Liver (tissue), 9 donors: ENCODE results near the gene TAMALIN. TPM values are rescaled to one million over a fixed set of nuclear protein-coding genes. Genes with fewer than 3 reads are reported as not detected.

Experiments
- DNase-seq: peaks from one replicate; pipeline ENCODE4 v3.0.0-alpha.2; 2017; ENCODE audit warnings: low spot score
- H3K27ac ChIP-seq, 2 donors: one replicate each; pipeline ENCODE4 v1.7.0; 2013; ENCODE audit warnings: inconsistent platforms in 2 of 2, low read length in 2 of 2, control low read depth in 1 of 2, low read depth in 1 of 2, mild to moderate bottlenecking in 1 of 2
- H3K27me3 ChIP-seq, 4 donors: one replicate each; pipeline versions ENCODE4 v1.6.1 to v1.7.0; 2013; ENCODE audit warnings: low read length in 3 of 4, inconsistent platforms in 1 of 4, mild to moderate bottlenecking in 1 of 4, moderate library complexity in 1 of 4; ENCODE audit not compliant: control insufficient read depth in 4 of 4, insufficient read depth in 4 of 4
- H3K36me3 ChIP-seq, 4 donors: one replicate each; pipeline versions ENCODE4 v1.6.1 to v1.7.0; 2013; ENCODE audit warnings: low read length in 3 of 4, mild to moderate bottlenecking in 3 of 4, low read depth in 1 of 4, moderate library complexity in 1 of 4; ENCODE audit not compliant: control insufficient read depth in 4 of 4, insufficient read depth in 3 of 4
- H3K4me1 ChIP-seq, 4 donors: one replicate each; pipeline versions ENCODE4 v1.6.1 to v1.7.0; 2013; ENCODE audit warnings: low read length in 3 of 4, mild to moderate bottlenecking in 3 of 4, moderate library complexity in 1 of 4; ENCODE audit not compliant: control insufficient read depth in 4 of 4, insufficient read depth in 4 of 4
- H3K4me3 ChIP-seq, 3 donors: one replicate each; pipeline versions ENCODE4 v1.6.1 to v1.7.0; 2013; ENCODE audit warnings: low read length in 3 of 3, control low read depth in 1 of 3, low read depth in 1 of 3, mild to moderate bottlenecking in 1 of 3
- H3K9ac ChIP-seq, 2 donors: one replicate each; pipeline ENCODE4 v1.7.0; 2013; ENCODE audit warnings: low read length in 2 of 2, mild to moderate bottlenecking in 2 of 2, moderate library complexity in 2 of 2, control low read depth in 1 of 2, low read depth in 1 of 2
- H3K9me3 ChIP-seq, 4 donors: one replicate each; pipeline versions ENCODE4 v1.6.1 to v1.7.0; 2013; ENCODE audit warnings: low read length in 3 of 4; ENCODE audit not compliant: control insufficient read depth in 4 of 4
- EGR1 ChIP-seq, 2 donors: IDR thresholded peaks; 2 replicates each; pipeline ENCODE4 v1.6.1; 2016 to 2018; ENCODE audit warnings: antibody characterized with exemption in 2 of 2, low read depth in 2 of 2
- FOXA1 ChIP-seq: IDR thresholded peaks from 2 replicates; pipeline ENCODE4 v1.6.1; 2016; ENCODE audit warnings: antibody characterized with exemption
- GABPA ChIP-seq, 2 donors: IDR thresholded peaks in 1 of 2; conservative IDR thresholded peaks in 1 of 2; 2 replicates each; pipeline ENCODE4 v1.6.1; 2016; ENCODE audit warnings: antibody characterized with exemption in 2 of 2, mild to moderate bottlenecking in 1 of 2, moderate library complexity in 1 of 2
- HNF4A ChIP-seq, 2 donors: conservative IDR thresholded peaks; 2 replicates each; pipeline ENCODE4 v1.6.1; 2016; ENCODE audit warnings: antibody characterized with exemption in 2 of 2, mild to moderate bottlenecking in 2 of 2
- HNF4G ChIP-seq: IDR thresholded peaks from 2 replicates; pipeline ENCODE4 v1.6.1; 2016; ENCODE audit warnings: antibody characterized with exemption
- JUND ChIP-seq, 2 donors: IDR thresholded peaks; 2 replicates each; pipeline ENCODE4 v1.6.1; 2016; ENCODE audit warnings: antibody characterized with exemption in 2 of 2
- NR2F2 ChIP-seq: IDR thresholded peaks from 2 replicates; pipeline ENCODE4 v1.6.1; 2016; ENCODE audit warnings: antibody characterized with exemption
- RAD21 ChIP-seq, 2 donors: IDR thresholded peaks; 2 replicates each; pipeline ENCODE4 v1.6.1; 2016; ENCODE audit warnings: antibody characterized with exemption in 2 of 2, mild to moderate bottlenecking in 2 of 2
- REST ChIP-seq: IDR thresholded peaks from 2 replicates; pipeline ENCODE4 v1.6.1; 2016; ENCODE audit warnings: antibody characterized with exemption, mild to moderate bottlenecking
- RXRA ChIP-seq, 2 donors: IDR thresholded peaks; 2 replicates each; pipeline ENCODE4 v1.6.1; 2017 to 2018; ENCODE audit warnings: antibody characterized with exemption in 2 of 2, mild to moderate bottlenecking in 1 of 2
- SP1 ChIP-seq: IDR thresholded peaks from 2 replicates; pipeline ENCODE4 v1.6.1; 2018; ENCODE audit warnings: antibody characterized with exemption, mild to moderate bottlenecking
- TAF1 ChIP-seq: conservative IDR thresholded peaks from 2 replicates; pipeline ENCODE4 v1.6.1; 2016; ENCODE audit warnings: antibody characterized with exemption, mild to moderate bottlenecking
- YY1 ChIP-seq: IDR thresholded peaks from 2 replicates; pipeline ENCODE4 v1.6.1; 2016; ENCODE audit warnings: antibody characterized with exemption, mild to moderate bottlenecking
- ZBTB33 ChIP-seq: IDR thresholded peaks from 2 replicates; pipeline ENCODE4 v1.6.1; 2016; ENCODE audit warnings: antibody characterized with exemption
- whole genome bisulfite sequencing: extraction: QIAGEN DNeasy Blood & Tissue Kit; methylation state at CpG from one replicate; pipeline ENCODE4 v1.1.7; 2013; 5-methylcytosine and 5-hydroxymethylcytosine counted together
- polyA plus RNA-seq, 2 donors: library from polyadenylated mRNA; stranded (reverse) in 1 of 2; unstranded in 1 of 2; fragments of 200-250 nt in 1 of 2; fragments of >200 nt in 1 of 2; fragmentation: Nextera tagmentation in 1 of 2; extraction: Ambion mirVana in 1 of 2; gene quantifications; one replicate each; pipeline versions ENCODE4 v1.2.1 to v1.2.3, GENCODE V29; 2013 to 2015
- total RNA-seq, 2 donors: library from RNA; depleted of rRNA; stranded (reverse); fragments of >200 nt; gene quantifications; one replicate each; pipeline ENCODE4 v1.2.3, GENCODE V29; 2014
- TF ChIP-seq, protein P1 (sequence below): IDR thresholded peaks from 2 replicates; pipeline ENCODE4 v1.6.1; 2016; ENCODE audit warnings: antibody characterized with exemption
- TF ChIP-seq, protein P2 (sequence below): IDR thresholded peaks from 2 replicates; pipeline ENCODE4 v1.6.1; 2016; ENCODE audit warnings: antibody characterized with exemption
- donor health status: healthy.
- donor health status: healthy.
- donor health status: healthy.
- donor health status: healthy.
- donor health status: healthy.

Gene TAMALIN
- total and polyA plus RNA-seq, 4 donors: 1.1 to 9.9 (median 2.5) TPM

GRCh38 chr12:52049688-52050087, 42.9 kb downstream of the TAMALIN start:
- 88% methylated on average over 5 of the region's 5 CpGs for WGBS
- no peak overlapping the region for H3K27ac ChIP-seq
- H3K4me1 ChIP-seq: peaks cover 0 to 12% (median 8%) of the 10 kb centered on the region in 4 donors
- no peaks in the 10 kb centered on the region for H3K9me3 ChIP-seq
- no peak overlapping the region for H3K9ac ChIP-seq
- no peak overlapping the region for H3K4me3 ChIP-seq
- DNase-seq: no peak
- H3K36me3 ChIP-seq: no peaks in the 10 kb centered on the region
- no peak for TF ChIP-seq TAF1
- TF ChIP-seq HNF4G: no peak
- TF ChIP-seq HNF4A (conservative IDR thresholded peaks at IDR 0.05): no peak
- TF ChIP-seq JUND (IDR thresholded peaks at IDR 0.05): no peak
- no peaks in the 10 kb centered on the region for H3K27me3 ChIP-seq

- Histone ChIP-seq H3K4me3 (peak overlapping the region in 2 of 3 donors; percentile 14 to 48), H3K9ac (peak overlapping the region; percentile 64 to 87), H3K9me3 (no peaks in the 10 kb centered on the region), H3K36me3 (peaks cover 0 to 5% (median 0%) of the 10 kb centered on the region in 4 donors), H3K27me3 (no peaks in the 10 kb centered on the region), H3K27ac (peak overlapping the region; percentile 63 to 78), H3K4me1 (peaks cover 0 to 12% (median 8%) of the 10 kb centered on the region in 4 donors)
- DNase-seq: no peak
- TF ChIP-seq RAD21 (IDR thresholded peaks at IDR 0.05) (no peak), YY1 (no peak), JUND (IDR thresholded peaks at IDR 0.05) (no peak), GABPA (IDR thresholded peaks at IDR 0.05 in 1 of 2, conservative IDR thresholded peaks at IDR 0.05 in 1 of 2) (no peak), RXRA (IDR thresholded peaks at IDR 0.05) (no peak), FOXA1 (no peak), NR2F2 (no peak), REST (no peak)
- 35% methylated on average over 16 of the region's 16 CpGs for WGBS
Observed at GRCh38 chr12:52050116-52050757, 43.5 kb downstream of the TAMALIN start.

GRCh38 chr12:52050758-52051541, 44.2 kb downstream of the TAMALIN start, which contains the start of gene NR4A1:
TSS of gene NR4A1 (plus strand) at chr12:52051442. CDS start at chr12:52054329, 2,887 bp downstream.
- H3K9me3 ChIP-seq: no peaks in the 10 kb centered on the region
- H3K27me3 ChIP-seq: no peaks in the 10 kb centered on the region
- H3K4me1 ChIP-seq: peaks cover 0 to 12% (median 8%) of the 10 kb centered on the region in 4 donors
- 1% methylated on average over 77 of the region's 77 CpGs for WGBS
- H3K9ac ChIP-seq: peak within 1 kb of the TSS; percentile 82 to 87
- peaks cover 0 to 6% (median 0%) of the 10 kb centered on the region in 4 donors for H3K36me3 ChIP-seq
- peak; percentile 79 for DNase-seq
- H3K4me3 ChIP-seq: peak within 1 kb of the TSS; percentile 21 to 57 (median 48)
- H3K27ac ChIP-seq: peak within 1 kb of the TSS; percentile 63 to 78
- no peak for TF ChIP-seq GABPA (IDR thresholded peaks at IDR 0.05 in 1 of 2, conservative IDR thresholded peaks at IDR 0.05 in 1 of 2)
- peak in 1 of 2 donors; percentile 3 for TF ChIP-seq RAD21 (IDR thresholded peaks at IDR 0.05)
- TF ChIP-seq HNF4G: no peak
- TF ChIP-seq, protein P1, sequence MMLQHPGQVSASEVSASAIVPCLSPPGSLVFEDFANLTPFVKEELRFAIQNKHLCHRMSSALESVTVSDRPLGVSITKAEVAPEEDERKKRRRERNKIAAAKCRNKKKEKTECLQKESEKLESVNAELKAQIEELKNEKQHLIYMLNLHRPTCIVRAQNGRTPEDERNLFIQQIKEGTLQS: no peak
- peak; percentile 17 for TF ChIP-seq REST
- TF ChIP-seq JUND (IDR thresholded peaks at IDR 0.05): no peak
- TF ChIP-seq EGR1 (IDR thresholded peaks at IDR 0.05; ENCODE audit: low read depth in 2 of 2): no peak
- TF ChIP-seq, protein P2, sequence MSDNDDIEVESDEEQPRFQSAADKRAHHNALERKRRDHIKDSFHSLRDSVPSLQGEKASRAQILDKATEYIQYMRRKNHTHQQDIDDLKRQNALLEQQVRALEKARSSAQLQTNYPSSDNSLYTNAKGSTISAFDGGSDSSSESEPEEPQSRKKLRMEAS: no peak
- peak; percentile 42 for TF ChIP-seq SP1
- TF ChIP-seq RXRA (IDR thresholded peaks at IDR 0.05): no peak
- no peak for TF ChIP-seq ZBTB33
- TF ChIP-seq NR2F2: peak; percentile 16
- no peak for TF ChIP-seq FOXA1
